ENCODE results near the gene PRODH2. TPM values are rescaled to one million over a fixed set of nuclear protein-coding genes. Genes with fewer than 3 reads are reported as not detected.

PRODH2 gene
- total and polyA plus RNA-seq, 10 of the 15 experiments (the other 5 are each of a cell fraction or from before 2014, with no cell fraction given), result 0.07 TPM; not detected in 9

DNA sequence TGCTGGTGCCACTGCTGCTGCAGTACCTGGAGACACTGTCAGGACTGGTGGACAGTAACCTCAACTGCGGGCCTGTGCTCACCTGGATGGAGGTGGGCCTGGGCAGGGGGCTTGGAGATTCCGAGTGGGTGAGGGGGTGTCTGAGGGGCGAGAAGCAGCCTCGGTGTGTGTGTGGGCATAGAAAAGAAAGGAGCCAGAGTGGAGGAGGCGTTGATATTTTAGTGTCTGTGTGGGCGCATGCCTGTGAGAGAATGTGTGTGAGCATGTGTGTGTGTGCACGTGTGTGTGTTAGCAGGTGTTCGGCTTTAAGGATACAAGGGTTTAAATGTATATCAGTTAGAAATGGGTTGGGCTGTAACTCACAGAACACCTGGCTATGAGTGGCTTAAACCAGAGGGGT lies 33.6 kb downstream of the PRODH2 start:
- ChIA-PET POLR2A (no interaction called here), RAD21 (ENCODE audit: unreplicated experiment) (no interaction called here), CTCF (interaction anchor here (1.2 kb wide), 1 partner anchor 85 kb away, joined by 3 read pairs; no protein-coding TSS in a partner anchor), SMC1A (ENCODE audit: uncharacterized antibody, unreplicated experiment) (no interaction called here)
- no peaks in the 10 kb centered on the region for H3K4me1 ChIP-seq (ENCODE audit: control insufficient read depth, insufficient read depth, low read length)
- no TSS peak for BruUV-seq (replicated peaks)
- intact Hi-C loops (cut with micrococcal nuclease; ENCODE audit: unreplicated experiment) (no loop called here), in situ Hi-C loops (cut with MboI) (no loop called here)
- H3K4me3 ChIP-seq, result no peak overlapping the region
- H3K27ac ChIP-seq (ENCODE audit: control insufficient read depth, insufficient read depth), result no peak overlapping the region
- FAIRE-seq, result no peak
- TF ChIP-seq CHD4 (IDR thresholded peaks at IDR 0.05) (no peak), NFYB (IDR thresholded peaks at IDR 0.05; ENCODE audit: insufficient read depth, low read depth, low read length) (no peak), IKZF2 (IDR thresholded peaks at IDR 0.05) (no peak), STAT1 (conservative IDR thresholded peaks at IDR 0.05) (no peak), STAT3 (IDR thresholded peaks at IDR 0.05; ENCODE audit: low read depth, low read length) (no peak), ZNF274 (IDR thresholded peaks at IDR 0.05; ENCODE audit: insufficient read depth, insufficient read length) (no peak), GATAD2B (conservative IDR thresholded peaks at IDR 0.05; ENCODE audit: low read depth) (no peak), NBN (IDR thresholded peaks at IDR 0.05) (no peak)
- TF ChIP-seq, protein P1, sequence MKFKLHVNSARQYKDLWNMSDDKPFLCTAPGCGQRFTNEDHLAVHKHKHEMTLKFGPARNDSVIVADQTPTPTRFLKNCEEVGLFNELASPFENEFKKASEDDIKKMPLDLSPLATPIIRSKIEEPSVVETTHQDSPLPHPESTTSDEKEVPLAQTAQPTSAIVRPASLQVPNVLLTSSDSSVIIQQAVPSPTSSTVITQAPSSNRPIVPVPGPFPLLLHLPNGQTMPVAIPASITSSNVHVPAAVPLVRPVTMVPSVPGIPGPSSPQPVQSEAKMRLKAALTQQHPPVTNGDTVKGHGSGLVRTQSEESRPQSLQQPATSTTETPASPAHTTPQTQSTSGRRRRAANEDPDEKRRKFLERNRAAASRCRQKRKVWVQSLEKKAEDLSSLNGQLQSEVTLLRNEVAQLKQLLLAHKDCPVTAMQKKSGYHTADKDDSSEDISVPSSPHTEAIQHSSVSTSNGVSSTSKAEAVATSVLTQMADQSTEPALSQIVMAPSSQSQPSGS (IDR thresholded peaks at IDR 0.05; ENCODE audit: low read length), result no peak
- TF ChIP-seq, protein P2, sequence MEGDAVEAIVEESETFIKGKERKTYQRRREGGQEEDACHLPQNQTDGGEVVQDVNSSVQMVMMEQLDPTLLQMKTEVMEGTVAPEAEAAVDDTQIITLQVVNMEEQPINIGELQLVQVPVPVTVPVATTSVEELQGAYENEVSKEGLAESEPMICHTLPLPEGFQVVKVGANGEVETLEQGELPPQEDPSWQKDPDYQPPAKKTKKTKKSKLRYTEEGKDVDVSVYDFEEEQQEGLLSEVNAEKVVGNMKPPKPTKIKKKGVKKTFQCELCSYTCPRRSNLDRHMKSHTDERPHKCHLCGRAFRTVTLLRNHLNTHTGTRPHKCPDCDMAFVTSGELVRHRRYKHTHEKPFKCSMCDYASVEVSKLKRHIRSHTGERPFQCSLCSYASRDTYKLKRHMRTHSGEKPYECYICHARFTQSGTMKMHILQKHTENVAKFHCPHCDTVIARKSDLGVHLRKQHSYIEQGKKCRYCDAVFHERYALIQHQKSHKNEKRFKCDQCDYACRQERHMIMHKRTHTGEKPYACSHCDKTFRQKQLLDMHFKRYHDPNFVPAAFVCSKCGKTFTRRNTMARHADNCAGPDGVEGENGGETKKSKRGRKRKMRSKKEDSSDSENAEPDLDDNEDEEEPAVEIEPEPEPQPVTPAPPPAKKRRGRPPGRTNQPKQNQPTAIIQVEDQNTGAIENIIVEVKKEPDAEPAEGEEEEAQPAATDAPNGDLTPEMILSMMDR (IDR thresholded peaks at IDR 0.05 in 2 of 3, conservative IDR thresholded peaks at IDR 0.05 in 1 of 3; ENCODE audit: control insufficient read depth in 2 of 3, extremely low read depth in 1 of 3, insufficient read depth in 1 of 3, low read depth in 3 of 3, low read length in 3 of 3), result no peak
- TF ChIP-seq, protein P3, sequence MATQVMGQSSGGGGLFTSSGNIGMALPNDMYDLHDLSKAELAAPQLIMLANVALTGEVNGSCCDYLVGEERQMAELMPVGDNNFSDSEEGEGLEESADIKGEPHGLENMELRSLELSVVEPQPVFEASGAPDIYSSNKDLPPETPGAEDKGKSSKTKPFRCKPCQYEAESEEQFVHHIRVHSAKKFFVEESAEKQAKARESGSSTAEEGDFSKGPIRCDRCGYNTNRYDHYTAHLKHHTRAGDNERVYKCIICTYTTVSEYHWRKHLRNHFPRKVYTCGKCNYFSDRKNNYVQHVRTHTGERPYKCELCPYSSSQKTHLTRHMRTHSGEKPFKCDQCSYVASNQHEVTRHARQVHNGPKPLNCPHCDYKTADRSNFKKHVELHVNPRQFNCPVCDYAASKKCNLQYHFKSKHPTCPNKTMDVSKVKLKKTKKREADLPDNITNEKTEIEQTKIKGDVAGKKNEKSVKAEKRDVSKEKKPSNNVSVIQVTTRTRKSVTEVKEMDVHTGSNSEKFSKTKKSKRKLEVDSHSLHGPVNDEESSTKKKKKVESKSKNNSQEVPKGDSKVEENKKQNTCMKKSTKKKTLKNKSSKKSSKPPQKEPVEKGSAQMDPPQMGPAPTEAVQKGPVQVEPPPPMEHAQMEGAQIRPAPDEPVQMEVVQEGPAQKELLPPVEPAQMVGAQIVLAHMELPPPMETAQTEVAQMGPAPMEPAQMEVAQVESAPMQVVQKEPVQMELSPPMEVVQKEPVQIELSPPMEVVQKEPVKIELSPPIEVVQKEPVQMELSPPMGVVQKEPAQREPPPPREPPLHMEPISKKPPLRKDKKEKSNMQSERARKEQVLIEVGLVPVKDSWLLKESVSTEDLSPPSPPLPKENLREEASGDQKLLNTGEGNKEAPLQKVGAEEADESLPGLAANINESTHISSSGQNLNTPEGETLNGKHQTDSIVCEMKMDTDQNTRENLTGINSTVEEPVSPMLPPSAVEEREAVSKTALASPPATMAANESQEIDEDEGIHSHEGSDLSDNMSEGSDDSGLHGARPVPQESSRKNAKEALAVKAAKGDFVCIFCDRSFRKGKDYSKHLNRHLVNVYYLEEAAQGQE (IDR thresholded peaks at IDR 0.05; ENCODE audit: low read depth, low read length), result no peak
- no peak overlapping the region for H3K9ac ChIP-seq (ENCODE audit: control insufficient read depth, insufficient read depth, low read length)
- H2AFZ ChIP-seq (ENCODE audit: control insufficient read depth, low read depth, low read length), result no peak overlapping the region
- no peak overlapping the region for H3K4me2 ChIP-seq (ENCODE audit: control insufficient read depth, insufficient read depth)
- ATAC-seq, result no peak
- H3K9me3 ChIP-seq (replicated peaks; ENCODE audit: control insufficient read depth, insufficient read depth, low read length), result no peaks in the 10 kb centered on the region
- H3K27me3 ChIP-seq (replicated peaks in 1 of 2; ENCODE audit: control insufficient read depth in 2 of 2, insufficient read depth in 2 of 2, low read length in 1 of 2), result no peaks in the 10 kb centered on the region
- 62% methylated on average over 8 of the region's 8 CpGs for WGBS (ENCODE audit: insufficient coverage, insufficient replicate concordance, low lambda C conversion rate, missing lambda C conversion rate)
- no peaks in the 10 kb centered on the region for H4K20me1 ChIP-seq (ENCODE audit: control insufficient read depth, insufficient read depth)
- H3K36me3 ChIP-seq (ENCODE audit: control insufficient read depth in 2 of 2, insufficient read depth in 2 of 2, low read length in 1 of 2), result no peaks in the 10 kb centered on the region; a peak in 1 of 4 replicates
- DNase-seq (ENCODE audit: low read depth, low spot score), result no peak
- no peaks in the 10 kb centered on the region for H3K79me2 ChIP-seq (ENCODE audit: control insufficient read depth, insufficient read depth, low read length)
